HG02870 (cell line): ENCODE results near the gene NFYB.
A peak's percentile ranks its signal among the peaks of the same experiment; 100 is the strongest.
"Not testable (repeated sequence)": the region's sequence is repeated elsewhere in the genome, so short reads cannot be mapped to it uniquely, and the experiment has no call there.

Experiments used
- ATAC-seq: cut with Tn5 transposase; IDR thresholded peaks from one replicate; pipeline ENCODE4 v1.9.1; 2021; ENCODE audit warnings: mild to moderate bottlenecking, moderate library complexity; ENCODE audit not compliant: unreplicated experiment

Gene NFYB

DNA sequence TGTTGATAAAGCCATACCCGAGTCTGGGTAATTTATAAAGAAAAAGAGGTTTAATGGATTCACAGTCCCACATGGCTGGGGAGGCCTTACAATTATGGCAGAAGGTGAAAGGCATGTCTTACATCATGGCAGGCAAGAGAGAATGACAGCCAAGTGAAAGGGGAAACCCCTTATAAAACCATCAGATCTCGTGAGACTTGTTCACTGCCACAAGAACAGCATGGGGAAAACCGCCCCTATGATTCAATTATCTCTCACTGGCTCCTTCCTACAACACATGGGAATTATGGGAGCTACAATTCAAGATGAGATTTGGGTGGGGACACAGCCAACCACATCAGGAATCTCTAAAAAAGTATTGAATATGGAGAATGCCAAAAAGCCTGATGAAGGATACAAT, 25.0 kb upstream of the NFYB start:
- not testable (repeated sequence) for ATAC-seq

DNA sequence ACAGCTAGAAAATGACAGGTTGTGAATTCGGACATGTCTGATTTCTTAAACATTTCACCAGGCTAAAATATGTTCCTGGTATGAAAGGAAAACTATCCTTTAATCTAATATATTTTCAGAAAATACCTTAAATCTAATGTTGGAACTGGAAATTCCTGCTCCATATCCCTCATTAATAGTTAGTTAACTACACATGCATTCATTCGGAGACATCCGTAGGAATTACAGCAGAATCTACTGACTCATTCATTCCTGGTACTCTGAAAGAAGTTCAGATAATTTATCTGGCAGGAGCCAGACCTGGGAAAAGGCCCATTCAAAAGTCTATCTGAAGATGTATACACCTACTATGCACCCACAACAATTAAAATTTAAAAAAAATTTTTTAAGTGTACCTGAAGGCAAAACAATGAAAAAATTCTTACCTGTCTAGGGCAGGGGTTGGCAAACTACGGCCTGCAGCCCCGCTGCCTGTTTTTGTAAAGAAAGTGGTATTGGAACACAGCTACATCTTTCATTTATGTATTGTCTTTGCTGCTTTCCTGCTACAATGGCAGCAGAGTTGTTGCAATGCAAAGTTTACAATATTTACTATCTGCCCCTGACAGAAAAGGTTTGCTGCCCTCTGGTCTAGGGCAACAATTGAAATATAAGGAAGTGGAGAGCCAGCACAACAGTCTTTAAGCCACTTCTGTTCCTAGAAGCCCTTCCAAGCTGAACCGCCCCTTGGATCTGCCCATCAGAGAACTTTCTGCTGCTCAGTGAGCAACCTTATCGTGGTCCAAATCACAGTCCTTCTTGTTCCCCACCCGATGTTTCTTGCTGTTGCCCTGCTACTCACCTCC, 17.9 kb upstream of the NFYB start:
- ATAC-seq: no peak

DNA sequence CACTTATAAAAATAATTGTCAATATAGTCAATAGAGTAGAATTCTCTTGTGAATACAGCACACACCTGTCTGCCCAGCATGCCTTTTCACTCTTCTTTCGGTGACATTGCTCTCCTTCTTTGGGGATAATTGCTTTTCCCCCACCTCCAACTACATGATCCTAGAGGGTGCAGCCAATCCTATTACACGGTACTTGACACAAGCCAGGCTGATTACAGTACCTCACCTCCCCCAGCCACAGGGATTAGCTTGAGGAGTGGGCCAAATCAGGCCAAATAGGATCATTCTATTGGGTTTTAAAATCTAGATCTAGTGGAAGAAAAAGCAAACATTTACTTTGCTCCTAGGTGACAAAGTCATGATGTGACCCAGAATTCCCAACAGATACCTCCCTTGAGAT, 16.8 kb upstream of the NFYB start:
- no peak for ATAC-seq

DNA sequence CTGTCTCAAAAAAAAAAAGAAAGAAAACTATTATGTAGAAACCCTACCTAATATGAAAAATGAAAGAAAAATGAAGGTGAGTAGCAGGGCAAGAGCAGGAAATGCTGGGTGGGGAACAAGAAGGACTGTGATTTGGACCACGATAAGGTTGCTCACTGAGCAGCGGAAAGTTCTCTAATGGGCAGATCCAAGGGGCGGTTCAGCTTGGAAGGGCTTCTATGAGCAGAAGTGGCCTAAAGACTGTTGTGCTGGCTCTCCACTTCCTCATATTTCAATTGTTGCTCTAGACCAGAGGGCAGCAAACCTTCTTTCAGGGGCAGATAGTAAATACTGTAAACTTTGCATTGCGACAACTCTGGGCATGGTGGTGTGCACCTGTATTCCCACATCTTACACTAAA, 16.3 kb upstream of the NFYB start:
- no peak for ATAC-seq

DNA sequence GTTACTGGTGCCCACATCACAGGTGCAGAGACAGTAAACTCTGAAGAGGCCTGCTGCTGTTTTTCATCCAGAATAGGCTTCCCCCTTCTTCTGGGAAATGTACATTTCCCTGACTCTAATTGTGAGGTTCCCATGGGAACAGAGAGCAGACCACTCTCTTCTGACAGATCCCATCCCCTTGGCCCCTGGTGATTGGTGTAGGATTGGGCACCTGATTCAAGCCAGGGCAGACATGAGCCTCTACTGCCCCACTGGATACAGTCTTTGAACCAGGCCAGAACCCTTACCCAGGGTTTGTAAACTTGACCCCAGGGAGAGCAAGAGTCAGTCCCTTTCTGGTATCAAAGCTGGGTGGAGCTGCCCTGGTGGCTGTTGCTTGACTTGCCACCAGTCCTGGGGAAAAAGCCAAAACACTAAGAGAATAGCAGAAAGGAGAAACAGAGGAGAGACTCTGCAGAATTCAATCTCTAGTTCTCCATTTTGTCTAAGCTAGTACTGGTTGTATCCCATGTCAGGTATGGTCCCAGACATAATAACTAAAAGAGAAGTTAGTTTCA, 14.8 kb upstream of the NFYB start:
- no peak for ATAC-seq

DNA sequence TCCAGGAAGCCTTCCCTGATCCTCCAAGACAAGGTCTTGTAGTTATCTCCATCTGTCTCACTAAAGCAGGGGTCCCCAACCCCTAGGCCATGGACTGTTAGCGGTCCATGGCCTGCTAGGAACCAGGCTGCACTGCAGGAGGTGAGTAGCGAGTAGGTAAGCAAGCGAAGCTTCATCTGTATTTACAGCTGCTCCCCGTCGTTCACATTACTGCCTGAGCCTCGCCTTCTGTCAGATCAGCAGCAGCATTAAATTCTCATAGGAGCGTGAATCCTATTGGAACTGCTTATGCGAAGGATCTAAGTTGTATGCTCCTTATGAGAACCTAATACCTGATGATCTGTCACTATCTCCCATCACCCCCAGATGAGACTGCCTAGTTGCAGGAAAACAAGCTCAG, 12.4 kb upstream of the NFYB start:
- no peak for ATAC-seq

DNA sequence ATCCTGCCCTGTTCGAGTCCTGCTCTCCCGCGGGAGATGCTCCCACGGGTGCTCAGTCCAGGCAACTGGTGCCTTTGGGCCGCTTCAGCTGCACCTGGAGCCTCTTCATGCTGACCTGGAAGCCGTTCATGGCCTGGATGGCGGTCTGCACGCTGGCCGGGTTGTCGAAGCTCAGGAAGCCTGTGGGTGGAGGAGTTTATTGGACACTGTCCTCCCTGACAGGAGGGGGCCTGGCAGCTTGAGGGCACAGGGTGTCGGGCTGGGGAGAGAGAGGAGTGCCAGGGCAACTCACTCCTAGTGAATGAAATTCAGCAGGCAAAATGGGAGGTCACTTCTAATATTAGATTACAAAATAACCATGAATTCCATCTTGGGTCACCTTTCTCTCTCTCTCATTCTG, 9.3 kb upstream of the NFYB start:
- no peak for ATAC-seq

DNA sequence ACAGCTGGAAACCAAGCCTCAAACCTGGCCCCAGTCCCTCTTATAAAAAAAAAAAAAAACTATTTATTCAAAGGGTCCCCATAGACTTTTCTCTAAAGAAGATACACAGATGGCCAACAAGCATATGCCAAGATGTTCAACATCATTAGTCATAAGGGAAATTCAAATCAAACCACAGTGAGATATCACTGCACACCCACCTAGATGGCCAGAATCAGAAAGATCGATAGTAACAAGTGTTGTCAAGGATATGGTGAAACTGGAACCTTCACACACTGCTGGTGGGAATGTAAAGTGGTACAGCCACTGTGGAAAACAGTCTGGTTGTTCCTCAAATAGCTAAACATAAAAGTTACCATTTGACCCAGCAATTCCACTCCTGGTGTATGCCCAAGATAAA, 5.9 kb upstream of the NFYB start:
- no peak for ATAC-seq

DNA sequence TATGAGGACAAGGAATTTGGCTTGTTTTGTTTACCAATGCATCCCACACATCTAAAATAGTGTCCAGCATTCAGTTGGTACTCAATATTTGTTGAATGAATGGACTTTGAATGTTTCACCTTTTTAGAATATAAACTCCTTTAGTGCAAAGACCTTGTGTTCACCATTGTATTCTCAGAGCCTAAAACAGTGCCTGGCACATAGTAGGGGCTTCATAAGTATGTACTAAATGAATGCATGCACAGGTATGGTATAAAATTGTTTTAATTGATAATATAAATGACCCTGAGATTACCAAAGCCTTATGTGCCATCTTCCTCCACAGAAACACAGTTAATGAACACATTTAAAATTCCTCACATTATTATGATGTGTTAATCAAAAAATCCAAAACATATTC, 5.0 kb upstream of the NFYB start:
- no peak for ATAC-seq

DNA sequence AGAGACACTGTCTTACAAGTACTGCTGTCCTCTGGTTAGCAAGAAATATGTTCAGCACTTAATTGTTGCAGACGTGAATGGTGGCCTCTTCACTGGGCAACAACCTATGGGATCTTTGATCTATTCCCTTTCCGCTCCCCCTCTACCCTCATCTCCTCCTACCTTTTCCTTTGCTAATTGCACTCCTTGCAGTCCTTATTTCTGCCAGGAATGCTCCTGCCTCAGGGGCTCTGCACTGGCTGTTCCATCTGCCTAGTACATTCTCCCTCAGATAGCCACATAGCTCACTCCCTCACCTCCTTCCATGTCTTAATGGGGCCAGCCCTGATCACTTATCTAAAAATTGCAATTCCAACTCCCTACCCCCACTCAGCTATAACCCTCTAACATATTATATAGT, 4.5 kb upstream of the NFYB start:
- ATAC-seq: no peak

DNA sequence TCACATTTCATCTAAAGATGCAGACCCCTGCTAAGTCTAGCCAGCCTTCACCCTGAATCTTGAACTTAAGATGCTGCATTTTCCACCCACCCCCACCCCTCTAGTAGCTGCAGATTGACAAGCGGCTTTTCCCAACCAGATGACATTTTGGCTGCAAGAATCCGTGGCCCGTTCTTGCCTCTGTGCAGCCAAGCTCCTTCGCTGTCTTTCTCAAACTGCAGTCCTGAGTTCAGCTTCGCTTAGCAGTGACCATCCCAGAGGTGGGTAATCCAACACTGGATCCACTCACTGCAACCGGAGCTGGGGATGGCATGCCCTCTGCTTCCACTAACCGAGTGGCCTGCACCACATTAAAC, 765 bp upstream of the NFYB start:
- no peak for ATAC-seq

DNA sequence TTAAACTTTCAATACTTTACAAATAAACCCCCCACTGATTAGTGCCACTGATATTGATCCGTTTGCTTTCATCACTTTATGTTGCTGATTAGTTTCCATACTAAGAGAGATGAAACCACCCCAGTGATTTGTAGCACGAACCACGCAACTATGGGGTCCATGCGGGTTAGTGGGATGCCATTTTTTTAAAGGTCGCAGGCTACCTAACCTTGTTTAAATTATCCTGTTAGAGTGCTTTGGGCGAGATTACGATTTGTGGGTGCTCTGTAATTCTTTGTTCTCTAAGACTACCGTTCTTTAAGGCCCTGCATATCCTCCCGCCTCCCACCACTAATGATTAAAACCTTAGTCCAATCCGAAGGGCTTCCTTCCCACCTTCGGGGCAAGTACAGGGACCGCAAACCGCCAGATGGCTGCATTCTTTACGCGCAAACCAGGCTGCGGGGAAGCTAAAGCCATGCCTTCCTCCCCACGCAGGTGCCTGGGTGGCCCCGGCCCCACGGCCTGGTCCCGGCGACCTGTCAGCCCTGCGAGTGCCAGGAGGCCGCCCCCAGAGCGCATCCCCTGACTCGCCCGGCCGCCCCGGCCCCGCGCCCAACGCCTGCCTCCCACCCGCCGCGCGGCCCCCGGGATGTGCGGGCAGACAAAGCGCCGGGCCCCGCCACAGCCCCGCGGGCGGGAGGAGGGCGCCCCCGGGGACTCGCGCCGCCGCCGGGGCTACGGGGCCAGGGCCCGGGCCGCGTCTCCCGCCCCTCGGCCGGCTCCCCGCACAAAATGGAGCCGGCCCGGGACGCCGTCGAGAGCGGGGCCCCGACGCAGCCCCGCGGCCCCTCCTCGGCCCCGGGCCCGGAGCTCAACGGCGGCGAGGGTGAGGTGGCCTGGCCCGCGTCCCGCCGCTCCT, 759 bp downstream of the NFYB start:
- peak; percentile 34 for ATAC-seq

DNA sequence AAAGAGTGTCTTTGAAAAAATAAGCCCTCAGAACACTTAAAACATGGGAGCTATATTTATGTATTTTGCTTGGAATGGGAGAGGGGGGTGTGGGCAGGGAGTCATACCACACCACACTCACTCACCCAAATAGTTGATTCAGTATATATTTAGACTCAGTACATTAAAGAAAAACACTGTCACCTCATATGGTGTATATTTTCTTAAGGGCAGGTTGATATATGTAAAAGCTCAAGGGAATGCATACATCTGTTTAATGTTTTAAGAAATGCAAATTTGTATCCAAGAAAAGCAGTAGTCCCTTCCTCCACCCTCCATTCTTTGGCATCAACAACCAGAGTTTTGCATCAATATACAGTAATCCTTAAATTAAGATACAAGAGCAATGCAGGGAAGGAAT, 1.4 kb downstream of the NFYB start:
- ATAC-seq: no peak

DNA sequence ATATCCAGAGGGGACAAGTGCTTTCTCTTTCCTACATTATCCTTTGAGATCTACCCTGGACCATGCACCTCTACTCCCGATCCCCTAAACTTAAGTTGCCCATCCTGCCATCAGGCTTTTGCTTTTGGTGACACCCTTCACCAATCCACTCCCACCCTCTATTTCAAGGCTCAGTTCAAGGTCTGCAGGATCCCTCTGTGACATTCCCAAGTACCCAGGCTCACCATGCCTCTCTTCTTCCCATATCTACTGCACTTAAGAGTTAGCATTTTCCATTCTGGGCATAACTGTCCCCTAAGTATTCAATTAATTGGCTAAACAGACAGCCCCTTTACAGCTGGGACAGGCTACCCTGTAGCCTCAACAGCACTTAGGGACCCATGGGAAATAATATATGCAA, 3.1 kb downstream of the NFYB start:
- ATAC-seq: no peak

DNA sequence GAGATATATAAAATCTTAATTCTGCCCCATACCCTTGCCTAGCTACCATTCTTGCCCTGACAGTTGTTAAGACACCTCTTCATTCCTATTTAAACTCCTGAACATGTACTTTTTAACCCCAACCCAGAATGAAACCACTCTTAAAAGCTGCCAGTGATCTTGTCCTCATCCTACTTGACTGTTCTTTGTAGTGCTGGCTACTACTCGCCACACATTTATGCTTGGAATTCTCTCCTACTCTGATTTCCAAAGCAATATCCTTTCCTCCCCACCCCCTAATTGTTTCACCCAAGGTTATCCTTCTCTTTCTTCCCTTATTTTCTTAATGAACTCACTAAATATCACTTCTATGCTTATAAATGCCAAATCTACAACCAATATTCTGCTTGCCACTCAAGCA, 4.1 kb downstream of the NFYB start:
- ATAC-seq: no peak

DNA sequence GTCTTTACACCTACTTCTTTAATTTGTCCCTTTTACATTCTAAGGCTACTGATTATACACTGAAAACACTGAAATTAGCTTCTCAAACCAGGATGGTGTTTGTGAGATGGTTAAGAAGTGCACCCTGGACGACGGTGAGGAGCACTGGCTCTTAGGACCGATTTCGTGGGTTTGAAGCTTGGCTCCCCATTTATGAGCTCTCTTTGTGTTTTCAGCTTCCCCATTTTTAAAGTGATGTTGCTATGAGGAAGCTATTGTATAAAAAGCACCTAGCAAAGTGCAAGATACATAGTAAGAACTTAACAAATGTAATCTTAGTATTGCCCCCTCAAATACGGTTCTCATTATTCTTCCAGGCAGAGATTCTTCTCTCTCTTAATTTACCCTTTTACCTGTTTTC, 4.7 kb downstream of the NFYB start:
- ATAC-seq: no peak

DNA sequence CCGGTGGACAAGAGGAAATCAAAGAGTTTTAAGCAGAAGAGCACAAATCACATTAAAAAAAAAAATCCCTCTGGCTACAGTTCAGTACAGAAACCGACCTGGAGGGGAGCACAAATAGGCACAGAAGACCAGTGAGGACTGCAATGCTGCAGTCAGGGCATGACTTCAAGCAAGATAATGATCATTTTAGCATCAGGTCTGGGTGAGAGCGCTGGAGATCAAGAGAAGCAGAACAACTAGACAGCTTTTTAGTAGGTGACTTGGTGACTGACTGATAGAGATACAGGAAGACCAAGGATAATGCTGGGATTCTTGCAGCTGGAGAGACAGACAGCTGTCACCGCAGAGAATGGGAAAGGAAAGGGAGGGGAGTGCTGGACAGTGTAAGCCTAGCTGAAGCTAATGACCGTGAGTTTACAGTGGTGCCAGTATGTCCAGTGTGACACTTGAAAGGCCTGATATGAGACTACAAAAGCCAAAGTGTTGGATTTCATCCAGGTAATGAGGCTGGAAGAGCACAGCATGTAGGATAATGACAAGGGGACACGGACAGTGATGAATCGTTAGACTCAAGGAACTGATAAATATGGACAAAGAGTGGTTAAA, 5.6 kb downstream of the NFYB start:
- ATAC-seq: no peak

DNA sequence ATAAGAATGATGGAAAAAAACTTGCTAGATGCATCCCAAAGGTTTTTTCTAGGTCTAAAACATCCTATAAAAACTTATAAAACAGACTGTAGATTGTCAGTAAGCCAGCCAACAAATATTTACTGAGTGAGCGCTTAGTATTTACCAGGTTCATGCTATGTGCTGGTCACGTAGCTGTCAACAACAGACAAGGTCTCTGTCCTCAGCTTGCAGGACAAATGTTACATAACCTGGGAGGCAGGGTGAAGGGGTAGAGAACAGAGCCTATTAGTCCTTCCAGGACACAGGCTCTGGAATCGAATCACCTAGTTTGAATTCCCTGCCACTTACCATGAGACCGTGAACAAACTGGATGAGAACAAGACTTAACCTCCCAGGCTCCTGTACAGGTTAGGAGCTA, 6.4 kb downstream of the NFYB start:
- ATAC-seq: no peak

DNA sequence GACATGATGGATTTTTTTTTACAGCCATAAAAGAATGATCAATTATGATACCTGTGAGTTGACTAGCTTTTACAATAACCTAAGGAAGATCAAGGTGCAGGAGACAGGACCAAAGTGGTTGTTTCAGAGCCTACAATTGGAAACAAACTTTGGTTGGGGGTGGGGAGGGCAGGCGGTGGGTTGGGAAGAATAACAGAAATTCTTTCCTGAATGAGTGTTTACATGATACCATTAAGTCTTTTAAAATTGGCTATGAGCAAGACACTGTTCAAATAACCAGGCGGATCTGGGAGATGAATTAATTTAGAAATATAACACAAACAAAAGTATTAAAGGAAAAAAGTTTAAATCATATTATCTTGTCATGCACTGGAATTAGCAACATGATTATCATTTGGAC, 7.2 kb downstream of the NFYB start:
- no peak for ATAC-seq

DNA sequence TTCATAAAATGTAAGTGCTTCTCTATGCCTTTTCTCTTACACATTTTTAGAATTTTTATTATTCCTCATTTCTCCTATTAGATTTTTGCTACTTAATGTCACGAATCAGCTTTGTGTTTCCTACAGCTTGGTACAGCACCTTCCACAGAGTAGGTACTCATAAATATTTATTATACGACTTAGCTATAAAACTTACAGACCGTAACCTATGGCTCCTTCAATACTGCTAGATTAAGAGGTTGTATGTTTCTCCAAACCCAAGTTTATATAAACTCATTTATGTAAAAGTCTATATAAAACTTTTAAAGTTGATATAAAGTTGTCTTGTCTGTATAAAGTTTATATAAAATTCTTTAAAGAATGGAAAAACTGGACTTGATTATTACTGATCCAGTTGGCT, 11.5 kb downstream of the NFYB start:
- no peak for ATAC-seq

DNA sequence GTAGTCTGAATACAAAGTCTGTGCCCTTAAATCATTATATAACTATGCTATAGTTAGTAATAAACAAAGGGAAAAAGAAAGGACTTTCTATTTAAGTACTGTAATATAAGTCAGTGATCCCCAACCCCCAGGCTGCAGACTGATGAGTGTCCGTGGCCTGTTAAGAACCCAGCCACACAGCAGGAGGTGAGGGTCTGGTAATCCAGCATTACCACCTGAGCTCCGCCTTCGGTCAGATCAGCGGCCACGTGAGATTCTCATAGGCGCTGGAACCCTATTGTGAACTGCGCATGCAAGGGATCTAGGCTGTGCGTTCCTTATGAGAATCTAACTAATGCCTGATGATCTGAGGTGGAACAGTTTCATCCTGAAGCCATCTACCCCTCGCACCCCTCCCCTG, 15.7 kb downstream of the NFYB start:
- no peak for ATAC-seq

DNA sequence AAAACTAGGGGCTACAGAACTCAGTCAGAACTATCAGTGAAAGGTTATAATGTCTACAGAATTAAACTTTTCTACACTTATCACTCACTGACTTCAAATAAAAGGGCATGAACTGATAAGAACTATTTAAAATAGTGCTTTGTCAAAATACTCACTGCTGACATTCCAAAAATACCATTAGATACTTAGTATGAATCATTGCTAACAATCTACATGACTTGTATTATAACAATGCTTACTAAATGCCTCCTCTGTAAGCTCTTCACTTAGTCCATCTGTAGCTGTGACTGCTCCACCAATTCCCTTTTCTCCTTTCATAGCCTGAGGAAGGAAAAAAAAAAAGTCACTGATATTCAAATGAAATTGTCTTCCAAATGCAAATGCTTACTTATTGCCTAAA, 17.0 kb downstream of the NFYB start:
- no peak for ATAC-seq
